ENCODE data around the gene GCH1. TPM values are rescaled to one million over a fixed set of nuclear protein-coding genes. Genes with fewer than 3 reads are reported as not detected.
"Not testable (repeated sequence)": the region's sequence is repeated elsewhere in the genome, so short reads cannot be mapped to it uniquely, and the experiment has no call there.

Gene GCH1
- total RNA-seq, 1 experiment from 2014 or later, result 16.7 TPM

GRCh38 chr14:54901380-54902142 lies 1.1 kb downstream of the GCH1 start:
- intact Hi-C loops (cut with micrococcal nuclease), result no loop called here
- Histone ChIP-seq H3K79me2 (ENCODE audit: insufficient read depth, low read length) (0 out of 2 replicates have a peak, but pooled peaks cover 5% of the 10 kb centered on the region), H3K9me3 (ENCODE audit: control insufficient read depth in 1 of 2, insufficient read depth in 1 of 2, low read depth in 1 of 2, low read length in 2 of 2) (no peaks in the 10 kb centered on the region), H3K36me3 (ENCODE audit: control insufficient read depth in 1 of 2, insufficient read depth in 2 of 2, low read length in 2 of 2) (no peaks in the 10 kb centered on the region), H3K4me1 (ENCODE audit: control insufficient read depth in 1 of 2, insufficient read depth in 2 of 2, low read length in 2 of 2) (peaks cover 10 to 18% of the 10 kb centered on the region in 2 experiments), H3K9me2 (ENCODE audit: insufficient read depth) (no peaks in the 10 kb centered on the region), H3K27me3 (ENCODE audit: insufficient read depth, low read length) (no peaks in the 10 kb centered on the region), H3K4me3 (replicated peaks in 1 of 2; ENCODE audit: low read depth in 1 of 2, low read length in 2 of 2) (peak overlapping the region; percentile 81 to 85), H3K27ac (ENCODE audit: low read depth, low read length) (peak overlapping the region; percentile 90), H4K20me1 (ENCODE audit: insufficient read depth) (no peaks in the 10 kb centered on the region), H3K9ac (ENCODE audit: low read length) (peak overlapping the region; percentile 72), H3K4me2 (ENCODE audit: low read length) (peak overlapping the region; percentile 99), H2AFZ (ENCODE audit: low read depth, low read length, poor library complexity, severe bottlenecking) (peak overlapping the region; percentile 68)
- ChIA-PET POLR2A (interaction anchor here (0.7 to 1.8 kb wide), 2 partner anchors 14 to 94 kb away, joined by 3 to 5 read pairs; no protein-coding TSS in a partner anchor), RAD21 (ENCODE audit: low non-redundant PET in 1 of 2, low total read pairs in 2 of 2, uncharacterized antibody in 2 of 2, unreplicated experiment in 2 of 2) (no interaction called here), CTCF (no interaction called here)
- no TSS peak for BruUV-seq (replicated peaks)
- DNase-seq (ENCODE audit: low read depth, low spot score), result no peak
- TF ChIP-seq RAD21 (IDR thresholded peaks at IDR 0.05; ENCODE audit: low read depth) (no peak), MAX (IDR thresholded peaks at IDR 0.05) (no peak), ELF1 (IDR thresholded peaks at IDR 0.05; ENCODE audit: borderline replicate concordance, low read depth) (0 out of 2 replicates have a peak, but pooled peaks have one; percentile 22), SRF (IDR thresholded peaks at IDR 0.05; ENCODE audit: low read depth) (no peak)
- TF ChIP-seq, protein P1, sequence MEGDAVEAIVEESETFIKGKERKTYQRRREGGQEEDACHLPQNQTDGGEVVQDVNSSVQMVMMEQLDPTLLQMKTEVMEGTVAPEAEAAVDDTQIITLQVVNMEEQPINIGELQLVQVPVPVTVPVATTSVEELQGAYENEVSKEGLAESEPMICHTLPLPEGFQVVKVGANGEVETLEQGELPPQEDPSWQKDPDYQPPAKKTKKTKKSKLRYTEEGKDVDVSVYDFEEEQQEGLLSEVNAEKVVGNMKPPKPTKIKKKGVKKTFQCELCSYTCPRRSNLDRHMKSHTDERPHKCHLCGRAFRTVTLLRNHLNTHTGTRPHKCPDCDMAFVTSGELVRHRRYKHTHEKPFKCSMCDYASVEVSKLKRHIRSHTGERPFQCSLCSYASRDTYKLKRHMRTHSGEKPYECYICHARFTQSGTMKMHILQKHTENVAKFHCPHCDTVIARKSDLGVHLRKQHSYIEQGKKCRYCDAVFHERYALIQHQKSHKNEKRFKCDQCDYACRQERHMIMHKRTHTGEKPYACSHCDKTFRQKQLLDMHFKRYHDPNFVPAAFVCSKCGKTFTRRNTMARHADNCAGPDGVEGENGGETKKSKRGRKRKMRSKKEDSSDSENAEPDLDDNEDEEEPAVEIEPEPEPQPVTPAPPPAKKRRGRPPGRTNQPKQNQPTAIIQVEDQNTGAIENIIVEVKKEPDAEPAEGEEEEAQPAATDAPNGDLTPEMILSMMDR (IDR thresholded peaks at IDR 0.05 in 2 of 3, conservative IDR thresholded peaks at IDR 0.05 in 1 of 3; ENCODE audit: borderline replicate concordance in 1 of 3, insufficient read depth in 1 of 3, low read depth in 2 of 3, low read length in 2 of 3), result no peak
- peak; percentile 45 for ATAC-seq

DNA sequence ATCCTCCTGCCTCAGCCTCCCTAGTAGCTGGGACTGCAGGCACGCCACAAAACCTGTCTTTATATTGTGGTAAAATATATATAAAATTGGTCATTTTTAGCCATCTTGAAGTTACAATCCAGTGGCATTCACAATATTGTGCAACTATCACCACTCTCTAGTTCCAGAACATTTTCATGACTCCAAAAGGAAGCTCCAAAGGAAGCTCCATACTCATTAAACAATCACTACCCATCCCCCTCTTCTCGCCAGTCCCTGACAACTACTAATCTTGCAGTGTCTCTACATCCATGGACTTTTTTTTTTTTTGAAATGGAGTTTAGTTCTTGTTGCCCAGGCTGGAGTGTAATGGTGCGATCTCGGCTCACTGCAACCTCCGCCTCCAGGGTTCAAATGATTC lies 3.1 kb downstream of the GCH1 start:
- ChIA-PET RAD21 (ENCODE audit: low non-redundant PET in 1 of 2, low total read pairs in 2 of 2, uncharacterized antibody in 2 of 2, unreplicated experiment in 2 of 2) (no interaction called here), POLR2A (no interaction called here), CTCF (interaction anchor here (1.0 kb wide), 1 partner anchor 335 kb away, joined by 3 read pairs; no protein-coding TSS in a partner anchor)
- Histone ChIP-seq H3K9ac (ENCODE audit: low read length) (no peak overlapping the region), H3K9me3 (ENCODE audit: control insufficient read depth in 1 of 2, insufficient read depth in 1 of 2, low read depth in 1 of 2, low read length in 2 of 2) (no peaks in the 10 kb centered on the region), H2AFZ (ENCODE audit: low read depth, low read length, poor library complexity, severe bottlenecking) (no peak overlapping the region), H3K27ac (ENCODE audit: low read depth, low read length) (no peak overlapping the region), H3K4me2 (ENCODE audit: low read length) (no peak overlapping the region), H3K4me1 (ENCODE audit: control insufficient read depth in 1 of 2, insufficient read depth in 2 of 2, low read length in 2 of 2) (peaks cover 10 to 18% of the 10 kb centered on the region in 2 experiments), H3K79me2 (ENCODE audit: insufficient read depth, low read length) (0 out of 2 replicates have a peak, but pooled peaks cover 5% of the 10 kb centered on the region), H4K20me1 (ENCODE audit: insufficient read depth) (no peaks in the 10 kb centered on the region), H3K4me3 (replicated peaks in 1 of 2; ENCODE audit: low read depth in 1 of 2, low read length in 2 of 2) (no peak overlapping the region), H3K27me3 (ENCODE audit: insufficient read depth, low read length) (no peaks in the 10 kb centered on the region), H3K36me3 (ENCODE audit: control insufficient read depth in 1 of 2, insufficient read depth in 2 of 2, low read length in 2 of 2) (no peaks in the 10 kb centered on the region), H3K9me2 (ENCODE audit: insufficient read depth) (no peaks in the 10 kb centered on the region)
- BruUV-seq (replicated peaks), result no TSS peak
- intact Hi-C loops (cut with micrococcal nuclease), result no loop called here
- ATAC-seq (no peak), DNase-seq (ENCODE audit: low read depth, low spot score) (no peak)
- TF ChIP-seq EZH2 (IDR thresholded peaks at IDR 0.05), result no peak
- no peak for TF ChIP-seq ZFX (IDR thresholded peaks at IDR 0.05)
- TF ChIP-seq POLR2AphosphoS5 (IDR thresholded peaks at IDR 0.05; ENCODE audit: low read depth, low read length), result no peak
- TF ChIP-seq YY1 (IDR thresholded peaks at IDR 0.05; ENCODE audit: extremely low read depth, insufficient replicate concordance, low read depth, low read length), result no peak

DNA sequence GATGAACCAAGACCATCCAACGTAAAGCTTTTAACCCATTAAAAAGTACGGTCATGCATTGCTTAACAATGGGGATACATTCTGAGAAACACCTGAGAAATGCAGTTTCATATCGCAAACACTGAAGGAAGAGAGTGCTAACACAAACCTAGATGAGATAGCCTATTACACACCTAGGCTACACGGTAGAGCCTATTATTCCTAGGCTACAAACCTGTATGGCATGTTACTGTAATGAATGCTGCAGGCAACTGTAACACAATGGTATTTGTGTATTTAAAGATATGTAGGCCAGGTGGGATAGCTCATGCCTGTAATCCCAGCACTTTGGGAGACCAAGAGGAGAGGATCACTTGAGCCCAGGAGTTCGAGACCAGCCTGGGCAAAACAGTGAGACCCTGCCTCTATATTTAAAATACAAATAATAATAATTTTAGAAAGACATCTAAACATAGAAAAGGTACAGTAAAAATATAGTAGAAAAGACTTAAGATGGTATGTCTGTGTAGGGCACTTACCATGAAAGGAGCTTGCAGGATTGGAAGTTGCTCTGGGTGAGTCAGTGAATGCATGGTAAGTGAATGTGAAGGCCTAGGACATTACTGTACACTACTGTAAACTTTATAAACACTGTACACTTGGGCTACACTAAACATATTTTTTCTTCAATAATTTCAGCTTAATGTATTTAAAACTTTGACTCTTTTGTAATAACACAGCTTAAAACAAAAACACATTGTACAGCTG lies 4.6 kb downstream of the GCH1 start:
- H3K27me3 ChIP-seq (ENCODE audit: insufficient read depth, low read length); H3K79me2 ChIP-seq (ENCODE audit: insufficient read depth, low read length); H2AFZ ChIP-seq (ENCODE audit: low read depth, low read length, poor library complexity, severe bottlenecking); CTCF ChIA-PET; H3K4me3 ChIP-seq (replicated peaks in 1 of 2; ENCODE audit: low read depth in 1 of 2, low read length in 2 of 2); H3K9ac ChIP-seq (ENCODE audit: low read length); H3K27ac ChIP-seq (ENCODE audit: low read depth, low read length); POLR2A ChIA-PET; ATAC-seq; H3K9me2 ChIP-seq (ENCODE audit: insufficient read depth); DNase-seq (ENCODE audit: low read depth, low spot score); H3K9me3 ChIP-seq (ENCODE audit: control insufficient read depth in 1 of 2, insufficient read depth in 1 of 2, low read depth in 1 of 2, low read length in 2 of 2); H3K36me3 ChIP-seq (ENCODE audit: control insufficient read depth in 1 of 2, insufficient read depth in 2 of 2, low read length in 2 of 2); H4K20me1 ChIP-seq (ENCODE audit: insufficient read depth); BruUV-seq (replicated peaks); H3K4me2 ChIP-seq (ENCODE audit: low read length); RAD21 ChIA-PET (ENCODE audit: low non-redundant PET in 1 of 2, low total read pairs in 2 of 2, uncharacterized antibody in 2 of 2, unreplicated experiment in 2 of 2); intact Hi-C loops (cut with micrococcal nuclease): not testable (repeated sequence)
- H3K4me1 ChIP-seq (ENCODE audit: control insufficient read depth in 1 of 2, insufficient read depth in 2 of 2, low read length in 2 of 2), result peaks cover 10 to 12% of the 10 kb centered on the region in 2 experiments
